Activated CD8-positive, alpha-beta memory T cell treated with anti-CD3 and anti-CD28 coated beads, Interleukin-2, amount 10 ng/mL, durations not matched to agents 7 days and 5 days (primary cell): Measurements from ENCODE around the gene STATH. TPM values are rescaled to one million over a fixed set of nuclear protein-coding genes. Genes with fewer than 3 reads are reported as not detected.

Experiments used
- ATAC-seq: fragments of 150-1000 bp; cut with Tn5 transposase; one replicate; pipeline ENCODE4 v1.10.0; 2021; ENCODE audit warnings: moderate library complexity
- CTCF ChIA-PET: fragments of 350-600 bp; sonication (Branson Sonifier 250); formaldehyde crosslinking; loops from one replicate; lab custom pipeline; 2021; ENCODE audit warnings: antibody characterized with exemption; lab: Charles Lee
- DNase-seq: peaks from one replicate; pipeline ENCODE4 v3.0.0-alpha.2; 2020
- H3K27ac Mint-ChIP-seq: one replicate; pipeline ENCODE4 v1.8.0; 2021; ENCODE audit warnings: mild to moderate bottlenecking, mixed read lengths
- H3K27me3 Mint-ChIP-seq: one replicate; pipeline ENCODE4 v1.8.0; 2021; ENCODE audit warnings: mixed read lengths
- H3K36me3 Mint-ChIP-seq: one replicate; pipeline ENCODE4 v1.8.0; 2021; ENCODE audit warnings: mild to moderate bottlenecking, mixed read lengths
- H3K4me1 Mint-ChIP-seq: one replicate; pipeline ENCODE4 v1.8.0; 2021; ENCODE audit warnings: mixed read lengths
- H3K4me3 Mint-ChIP-seq: one replicate; pipeline ENCODE4 v1.8.0; 2021; ENCODE audit warnings: mild to moderate bottlenecking, moderate library complexity, mixed read lengths
- H3K9me3 Mint-ChIP-seq: one replicate; pipeline ENCODE4 v1.8.0; 2022; ENCODE audit warnings: low read depth, mixed read lengths
- total RNA-seq, 2 experiments: library from RNA; stranded (reverse); gene quantifications; one replicate each; pipeline ENCODE4 v1.2.3, GENCODE V29; 2021

Gene STATH
- total RNA-seq: not detected

- H3K4me3 Mint-ChIP-seq: no peak within 1 kb of the TSS
- CTCF ChIA-PET: no interaction called here
- no peak for DNase-seq
- no peak for ATAC-seq
- H3K36me3 Mint-ChIP-seq: no peaks in the 10 kb centered on the region
- H3K27me3 Mint-ChIP-seq: no peaks in the 10 kb centered on the region
- no peaks in the 10 kb centered on the region for H3K9me3 Mint-ChIP-seq
- no peaks in the 10 kb centered on the region for H3K4me1 Mint-ChIP-seq
- H3K27ac Mint-ChIP-seq: no peak within 1 kb of the TSS
Measured at GRCh38 chr4:69995526-69996016, at the start of gene STATH. TSS of gene STATH (plus strand) at chr4:69995966. CDS start at chr4:69998438, 2,472 bp downstream.

GRCh38 chr4:69951602-69952001 lies 44.2 kb upstream of the STATH start:
- no peaks in the 10 kb centered on the region for H3K4me1 Mint-ChIP-seq
- DNase-seq (no peak), ATAC-seq (no peak)
- H3K36me3 Mint-ChIP-seq: no peaks in the 10 kb centered on the region
- no peaks in the 10 kb centered on the region for H3K9me3 Mint-ChIP-seq
- no peaks in the 10 kb centered on the region for H3K27me3 Mint-ChIP-seq
- CTCF ChIA-PET: no interaction called here
- H3K4me3 Mint-ChIP-seq: no peak overlapping the region
- no peak overlapping the region for H3K27ac Mint-ChIP-seq

GRCh38 chr4:69957209-69957608 lies 38.6 kb upstream of the STATH start:
- Mint-ChIP-seq H3K4me3 (no peak overlapping the region), H3K27me3 (no peaks in the 10 kb centered on the region)
- CTCF ChIA-PET: no interaction called here

GRCh38 chr4:69965628-69966027 lies 30.1 kb upstream of the STATH start, which contains the start of gene CSN2:
TSS of gene CSN2 (minus strand) at chr4:69965728. CDS start at chr4:69960995, 4,733 bp downstream.
- no peaks in the 10 kb centered on the region for H3K9me3 Mint-ChIP-seq
- no peaks in the 10 kb centered on the region for H3K36me3 Mint-ChIP-seq
- CTCF ChIA-PET: no interaction called here
- H3K4me3 Mint-ChIP-seq: no peak within 1 kb of the TSS
- no peak within 1 kb of the TSS for H3K27ac Mint-ChIP-seq
- DNase-seq (no peak), ATAC-seq (no peak)
- no peaks in the 10 kb centered on the region for H3K4me1 Mint-ChIP-seq
- no peaks in the 10 kb centered on the region for H3K27me3 Mint-ChIP-seq

More at GRCh38 chr4:69957209-69957608, 38.6 kb upstream of the STATH start:
- no peak overlapping the region for H3K27ac Mint-ChIP-seq
- DNase-seq: no peak
- H3K9me3 Mint-ChIP-seq: no peaks in the 10 kb centered on the region
- no peak for ATAC-seq
- no peaks in the 10 kb centered on the region for H3K36me3 Mint-ChIP-seq
- H3K4me1 Mint-ChIP-seq: no peaks in the 10 kb centered on the region

- Mint-ChIP-seq H3K36me3 (no peaks in the 10 kb centered on the region), H3K9me3 (no peaks in the 10 kb centered on the region), H3K27me3 (no peaks in the 10 kb centered on the region), H3K4me3 (no peak overlapping the region), H3K27ac (no peak overlapping the region), H3K4me1 (no peaks in the 10 kb centered on the region)
- CTCF ChIA-PET: no interaction called here
- DNase-seq: no peak
- ATAC-seq: no peak
Measured at GRCh38 chr4:69970071-69970470, 25.7 kb upstream of the STATH start.

GRCh38 chr4:69974631-69975030 lies 21.1 kb upstream of the STATH start:
- ATAC-seq (no peak), DNase-seq (no peak)
- Mint-ChIP-seq H3K27ac (no peak overlapping the region), H3K4me1 (no peaks in the 10 kb centered on the region), H3K36me3 (no peaks in the 10 kb centered on the region), H3K9me3 (no peaks in the 10 kb centered on the region), H3K27me3 (no peaks in the 10 kb centered on the region), H3K4me3 (no peak overlapping the region)
- CTCF ChIA-PET: no interaction called here

GRCh38 chr4:69977582-69977981 lies 18.2 kb upstream of the STATH start:
- ATAC-seq (no peak), DNase-seq (no peak)
- H3K4me3 Mint-ChIP-seq: no peak overlapping the region
- H3K27ac Mint-ChIP-seq: no peak overlapping the region
- no peaks in the 10 kb centered on the region for H3K9me3 Mint-ChIP-seq
- no peaks in the 10 kb centered on the region for H3K27me3 Mint-ChIP-seq
- no peaks in the 10 kb centered on the region for H3K36me3 Mint-ChIP-seq
- CTCF ChIA-PET: interaction anchor here (1.0 kb wide), 1 partner anchor 18 kb away, joined by 3 read pairs; no protein-coding TSS in a partner anchor
- no peaks in the 10 kb centered on the region for H3K4me1 Mint-ChIP-seq

- H3K9me3 Mint-ChIP-seq: no peaks in the 10 kb centered on the region
- no peaks in the 10 kb centered on the region for H3K36me3 Mint-ChIP-seq
- CTCF ChIA-PET: no interaction called here
- ATAC-seq: no peak
- no peaks in the 10 kb centered on the region for H3K27me3 Mint-ChIP-seq
- no peak overlapping the region for H3K4me3 Mint-ChIP-seq
- DNase-seq: no peak
- no peak overlapping the region for H3K27ac Mint-ChIP-seq
- no peaks in the 10 kb centered on the region for H3K4me1 Mint-ChIP-seq
Measured at GRCh38 chr4:69984030-69984443, 11.7 kb upstream of the STATH start.

- DNase-seq (no peak), ATAC-seq (no peak)
- H3K4me1 Mint-ChIP-seq: no peaks in the 10 kb centered on the region
- no peaks in the 10 kb centered on the region for H3K9me3 Mint-ChIP-seq
- no peak overlapping the region for H3K27ac Mint-ChIP-seq
- no peaks in the 10 kb centered on the region for H3K36me3 Mint-ChIP-seq
- CTCF ChIA-PET: no interaction called here
- H3K4me3 Mint-ChIP-seq: no peak overlapping the region
- no peaks in the 10 kb centered on the region for H3K27me3 Mint-ChIP-seq
Measured at GRCh38 chr4:69986663-69987062, 9.1 kb upstream of the STATH start.

- H3K27me3 Mint-ChIP-seq: no peaks in the 10 kb centered on the region
- no peaks in the 10 kb centered on the region for H3K4me1 Mint-ChIP-seq
- no peak overlapping the region for H3K27ac Mint-ChIP-seq
- no peaks in the 10 kb centered on the region for H3K36me3 Mint-ChIP-seq
- CTCF ChIA-PET: no interaction called here
- no peaks in the 10 kb centered on the region for H3K9me3 Mint-ChIP-seq
- no peak overlapping the region for H3K4me3 Mint-ChIP-seq
- ATAC-seq (no peak), DNase-seq (no peak)
Measured at GRCh38 chr4:69991016-69991415, 4.8 kb upstream of the STATH start.

- Mint-ChIP-seq H3K27me3 (no peaks in the 10 kb centered on the region), H3K9me3 (no peaks in the 10 kb centered on the region), H3K4me1 (no peaks in the 10 kb centered on the region), H3K4me3 (no peak overlapping the region), H3K27ac (no peak overlapping the region), H3K36me3 (no peaks in the 10 kb centered on the region)
- CTCF ChIA-PET: no interaction called here
- DNase-seq (no peak), ATAC-seq (no peak)
Measured at GRCh38 chr4:69994782-69995181, 984 bp upstream of the STATH start.

- Mint-ChIP-seq H3K4me1 (no peaks in the 10 kb centered on the region), H3K9me3 (no peaks in the 10 kb centered on the region), H3K4me3 (no peak overlapping the region), H3K27me3 (no peaks in the 10 kb centered on the region), H3K27ac (no peak overlapping the region), H3K36me3 (no peaks in the 10 kb centered on the region)
- DNase-seq (no peak), ATAC-seq (no peak)
- CTCF ChIA-PET: no interaction called here
Measured at GRCh38 chr4:69999420-69999819, 3.7 kb downstream of the STATH start.

GRCh38 chr4:70000711-70001110 lies 4.9 kb downstream of the STATH start:
- no peaks in the 10 kb centered on the region for H3K4me1 Mint-ChIP-seq

GRCh38 chr4:70002507-70002906 lies 6.7 kb downstream of the STATH start:
- Mint-ChIP-seq H3K4me1 (no peaks in the 10 kb centered on the region), H3K27ac (no peak overlapping the region), H3K36me3 (no peaks in the 10 kb centered on the region), H3K27me3 (no peaks in the 10 kb centered on the region), H3K9me3 (no peaks in the 10 kb centered on the region), H3K4me3 (no peak overlapping the region)
- ATAC-seq: no peak
- DNase-seq: no peak
- CTCF ChIA-PET: no interaction called here

More at GRCh38 chr4:70000711-70001110, 4.9 kb downstream of the STATH start:
- no peaks in the 10 kb centered on the region for H3K27me3 Mint-ChIP-seq
- H3K4me3 Mint-ChIP-seq: no peak overlapping the region
- DNase-seq: no peak
- ATAC-seq: no peak
- no peaks in the 10 kb centered on the region for H3K36me3 Mint-ChIP-seq
- CTCF ChIA-PET: no interaction called here
- H3K27ac Mint-ChIP-seq: no peak overlapping the region
- no peaks in the 10 kb centered on the region for H3K9me3 Mint-ChIP-seq

GRCh38 chr4:70008771-70009170 lies 13.0 kb downstream of the STATH start:
- ATAC-seq (no peak), DNase-seq (no peak)
- no peaks in the 10 kb centered on the region for H3K27me3 Mint-ChIP-seq
- no peaks in the 10 kb centered on the region for H3K36me3 Mint-ChIP-seq
- no peak overlapping the region for H3K4me3 Mint-ChIP-seq
- H3K4me1 Mint-ChIP-seq: no peaks in the 10 kb centered on the region
- H3K27ac Mint-ChIP-seq: no peak overlapping the region
- no peaks in the 10 kb centered on the region for H3K9me3 Mint-ChIP-seq
- CTCF ChIA-PET: no interaction called here
